SU-DHL-6 (cell line): ENCODE results near the gene AFF4.

Experiments
- H2AFZ ChIP-seq: fragments of 200-600 bp; sonication (generic); 2 replicates; pipeline ENCODE4 v1.6.1; 2014; ENCODE audit warnings: low read depth, mild to moderate bottlenecking, moderate library complexity, mixed read lengths, antibody characterized with exemption, low read length; ENCODE audit not compliant: severe bottlenecking
- H3F3A ChIP-seq: fragments of 200-600 bp; shearing (Covaris generic); 2 replicates; pipeline ENCODE4 v1.6.0; 2016; ENCODE audit warnings: antibody characterized with exemption, mild to moderate bottlenecking; ENCODE audit not compliant: insufficient read depth
- H3K27ac ChIP-seq: fragments of 200-600 bp; sonication (generic); 2 replicates; pipeline ENCODE4 v1.5.1; 2016; ENCODE audit warnings: low read depth, mild to moderate bottlenecking, low read length, moderate library complexity, mixed read lengths
- H3K27me3 ChIP-seq: fragments of 200-600 bp; sonication (generic), shearing (Covaris generic); 2 replicates; pipeline ENCODE4 v1.6.0; 2014; ENCODE audit warnings: mild to moderate bottlenecking, low read length
- H3K36me3 ChIP-seq: fragments of 200-600 bp; sonication (generic); 2 replicates; pipeline ENCODE4 v1.6.1; 2014; ENCODE audit warnings: mild to moderate bottlenecking, low read length, mixed read lengths
- H3K4me2 ChIP-seq: fragments of 300-600, 200-600 bp; shearing (Covaris generic), sonication (generic); 2 replicates; pipeline ENCODE4 v1.6.0; 2014; ENCODE audit warnings: low read length, low read depth, mild to moderate bottlenecking; ENCODE audit not compliant: poor library complexity, severe bottlenecking
- H3K4me3 ChIP-seq: fragments of 200-600 bp; sonication (generic); 2 replicates; pipeline ENCODE4 v1.5.1; 2014; ENCODE audit warnings: antibody characterized with exemption, low read length, mild to moderate bottlenecking, mixed read lengths; ENCODE audit not compliant: insufficient read depth, poor library complexity, severe bottlenecking
- H3K79me2 ChIP-seq: fragments of 200-600 bp; sonication (generic); 2 replicates; pipeline ENCODE4 v1.6.1; 2014; ENCODE audit warnings: mild to moderate bottlenecking, low read length, moderate library complexity; ENCODE audit not compliant: insufficient read depth
- H3K9ac ChIP-seq: fragments of 200-600 bp; sonication (generic); 2 replicates; pipeline ENCODE4 v1.7.0; 2014; ENCODE audit warnings: mild to moderate bottlenecking, low read length
- H3K9me2 ChIP-seq: fragments of 200-600 bp; sonication (generic); replicated peaks from 2 replicates; pipeline ENCODE4 v1.6.1; 2014; ENCODE audit warnings: low read length; ENCODE audit not compliant: insufficient read depth
- H3K9me3 ChIP-seq: fragments of 200-600 bp; sonication (generic); 2 replicates; pipeline ENCODE4 v1.6.1; 2014; ENCODE audit warnings: low read length, mixed read lengths; ENCODE audit not compliant: insufficient read depth
- H4K20me1 ChIP-seq: fragments of 200-600 bp; sonication (generic); 2 replicates; pipeline ENCODE4 v1.6.1; 2014; ENCODE audit warnings: low read depth, mild to moderate bottlenecking, antibody characterized with exemption, low read length, moderate library complexity, mixed read lengths
- CTCF ChIP-seq: fragments of 200-600 bp; sonication (generic); IDR thresholded peaks from one replicate; pipeline ENCODE4 v1.5.1; 2017; ENCODE audit warnings: antibody characterized with exemption, mild to moderate bottlenecking, low read length, moderate library complexity; ENCODE audit not compliant: insufficient read depth, poor library complexity, severe bottlenecking
- EZH2phosphoT487 ChIP-seq: fragments of 200-600 bp; sonication (generic), shearing (Covaris generic); conservative IDR thresholded peaks from 2 replicates; pipeline ENCODE4 v1.6.1; 2018; ENCODE audit warnings: mild to moderate bottlenecking, antibody characterized with exemption, low read length, moderate library complexity, mixed read lengths

The AFF4 gene

GRCh38 chr5:132876020-132876759 is 87.2 kb downstream of the AFF4 start:
- no peak for TF ChIP-seq CTCF
- no peak for TF ChIP-seq EZH2phosphoT487
- H4K20me1 ChIP-seq = no peaks in the 10 kb centered on the region
- no peak overlapping the region for H3K9ac ChIP-seq
- H3K36me3 ChIP-seq = peaks cover 26% of the 10 kb centered on the region
- 0 out of 2 replicates have a peak, but pooled peaks cover under 1% of the 10 kb centered on the region for H3F3A ChIP-seq
- H3K9me2 ChIP-seq = no peaks in the 10 kb centered on the region
- H2AFZ ChIP-seq = no peak overlapping the region
- H3K9me3 ChIP-seq = no peaks in the 10 kb centered on the region
- no peak overlapping the region for H3K4me2 ChIP-seq
- H3K27ac ChIP-seq = no peak overlapping the region
- no peaks in the 10 kb centered on the region for H3K79me2 ChIP-seq
- H3K4me3 ChIP-seq = no peak overlapping the region
- no peaks in the 10 kb centered on the region for H3K27me3 ChIP-seq

GRCh38 chr5:132873930-132874271 is 89.5 kb downstream of the AFF4 start:
- Histone ChIP-seq H3F3A (0 out of 2 replicates have a peak, but pooled peaks cover 6% of the 10 kb centered on the region), H3K4me3 (no peak overlapping the region), H3K4me2 (no peak overlapping the region), H3K27ac (no peak overlapping the region), H2AFZ (no peak overlapping the region), H3K9ac (no peak overlapping the region), H3K9me3 (no peaks in the 10 kb centered on the region), H3K27me3 (no peaks in the 10 kb centered on the region), H3K79me2 (no peaks in the 10 kb centered on the region), H3K9me2 (no peaks in the 10 kb centered on the region), H3K36me3 (peaks cover 11% of the 10 kb centered on the region; the same call in 1 of the 2 replicates), H4K20me1 (no peaks in the 10 kb centered on the region)
- TF ChIP-seq CTCF = no peak
- no peak for TF ChIP-seq EZH2phosphoT487

- H3K79me2 ChIP-seq = no peaks in the 10 kb centered on the region
- no peak within 1 kb of the TSS for H3K9ac ChIP-seq
- H3F3A ChIP-seq = 0 out of 2 replicates have a peak, but pooled peaks cover 6% of the 10 kb centered on the region
- no peaks in the 10 kb centered on the region for H4K20me1 ChIP-seq
- H3K9me3 ChIP-seq = no peaks in the 10 kb centered on the region
- no peak within 1 kb of the TSS for H3K27ac ChIP-seq
- H2AFZ ChIP-seq = no peak within 1 kb of the TSS
- no peak within 1 kb of the TSS for H3K4me3 ChIP-seq
- no peak within 1 kb of the TSS for H3K4me2 ChIP-seq
- peaks cover 8% of the 10 kb centered on the region; the same call in 1 of the 2 replicates for H3K36me3 ChIP-seq
- no peaks in the 10 kb centered on the region for H3K27me3 ChIP-seq
- H3K9me2 ChIP-seq = no peaks in the 10 kb centered on the region
- TF ChIP-seq CTCF = no peak
- TF ChIP-seq EZH2phosphoT487 = no peak
These were observed 90.1 kb downstream of the AFF4 start, which contains the start of gene LEAP2 for GRCh38 chr5:132873119-132873929. Gene LEAP2 (plus strand): TSS chr5:132873668. CDS start chr5:132873695, 27 bp downstream.
